Activated CD4-positive, alpha-beta T cell treated with anti-CD3 and anti-CD28 coated beads, Interleukin-2, Interleukin-6, amounts not matched to agents 100 ng/mL and 50 ng/mL, durations not matched to agents 16 hours and 8 hours (primary cell): Measurements from ENCODE around the gene RAB31.

Source experiments
- DNase-seq: peaks from one replicate; pipeline ENCODE4 v3.0.0-alpha.2; 2020

Gene RAB31

DNA sequence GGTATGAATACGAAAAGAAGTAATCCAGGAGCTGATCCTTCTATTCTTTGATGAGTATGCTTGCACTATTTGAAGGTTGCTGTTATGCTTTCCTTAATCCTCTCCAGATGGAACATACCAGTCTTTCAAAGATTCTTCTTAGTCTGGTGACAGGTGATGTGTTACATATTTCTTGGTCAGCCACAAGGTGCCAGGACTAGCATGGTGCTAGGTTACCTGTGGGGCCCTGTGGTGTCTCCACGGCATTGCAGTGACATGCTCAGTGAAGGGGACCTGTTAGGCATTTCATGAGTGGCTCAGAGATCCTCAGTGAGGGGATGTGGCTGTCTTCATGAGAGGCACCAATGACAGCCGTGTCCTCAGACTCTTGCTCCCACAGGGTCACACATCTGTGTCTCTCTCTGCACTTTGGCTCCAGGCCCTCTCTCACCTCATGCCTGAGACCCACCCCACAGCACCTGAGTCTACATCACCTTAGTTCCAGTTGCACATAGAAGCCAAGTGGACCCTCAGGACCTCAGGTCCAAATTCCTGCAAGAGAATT is 13.1 kb upstream of the RAB31 start:
- DNase-seq = no peak

- no peak for DNase-seq
These were observed 12.5 kb upstream of the RAB31 start for GRCh38 chr18:9695605-9696004.

DNA sequence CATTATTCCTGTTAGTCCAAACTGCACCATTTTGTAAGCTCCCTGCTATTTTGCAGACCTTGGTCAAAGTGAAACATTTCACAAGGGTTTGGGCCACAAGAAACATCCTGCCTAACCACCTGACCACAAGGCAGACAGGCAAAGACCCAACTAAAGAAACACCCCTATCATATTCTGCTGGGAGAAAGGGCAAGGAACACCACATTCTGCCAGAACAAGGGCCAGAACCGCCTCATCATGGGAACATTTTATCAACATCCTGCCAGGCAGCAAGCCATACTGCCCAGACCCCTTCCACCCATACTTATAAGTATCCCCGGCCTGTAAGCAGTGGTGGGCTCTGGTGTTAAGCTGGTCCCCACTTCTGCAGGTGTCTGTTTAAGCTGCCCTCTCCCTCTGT is 12.0 kb upstream of the RAB31 start:
- no peak for DNase-seq

- no peak for DNase-seq
These were observed 11.4 kb upstream of the RAB31 start for GRCh38 chr18:9696701-9697100.

DNA sequence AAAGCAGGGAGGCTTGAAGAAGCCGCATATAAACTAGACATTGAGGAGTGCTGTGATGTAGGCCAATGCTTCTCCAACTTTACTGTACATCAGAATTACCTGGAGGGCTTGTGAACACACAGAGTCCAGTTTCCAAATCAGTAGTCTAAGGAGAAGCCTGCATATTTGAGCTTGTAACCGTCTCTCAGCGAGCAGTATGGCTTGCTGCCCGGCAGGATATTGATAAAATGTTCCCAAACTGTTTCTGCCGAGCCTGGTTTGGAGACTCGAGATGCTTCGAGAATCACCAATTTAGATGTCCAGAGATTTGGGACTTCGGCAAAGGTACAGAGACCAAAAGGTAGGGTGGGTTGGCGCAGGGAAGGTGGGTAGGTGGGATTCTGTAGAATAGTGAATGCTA is 11.0 kb upstream of the RAB31 start:
- DNase-seq = no peak

GRCh38 chr18:9698497-9698896 is 9.6 kb upstream of the RAB31 start:
- DNase-seq = no peak

DNA sequence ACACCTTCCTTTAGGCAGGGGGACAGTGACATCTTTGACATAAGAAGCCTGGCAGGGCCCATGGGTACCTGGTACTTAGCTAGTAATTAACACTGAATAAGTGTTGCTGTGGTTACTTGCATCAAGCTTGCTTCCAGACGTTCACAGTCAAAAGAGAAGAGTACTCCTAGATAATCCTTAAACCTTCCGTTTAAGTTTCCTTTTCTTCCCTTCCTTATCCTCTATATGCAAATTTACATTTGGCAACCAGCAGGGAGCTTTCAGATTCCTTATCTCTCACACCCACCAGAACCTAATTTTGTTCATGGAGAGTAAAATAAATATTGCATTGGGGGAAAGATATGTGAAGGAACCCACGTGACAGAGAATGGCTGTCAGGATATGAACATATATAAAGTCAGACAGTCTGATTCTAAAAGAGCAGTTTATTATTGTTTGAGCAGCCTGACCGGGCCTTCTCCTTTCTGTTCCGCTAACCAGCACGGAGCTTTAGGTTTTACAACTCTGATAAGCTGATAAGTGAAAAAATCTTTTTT is 7.8 kb upstream of the RAB31 start:
- no peak for DNase-seq

DNA sequence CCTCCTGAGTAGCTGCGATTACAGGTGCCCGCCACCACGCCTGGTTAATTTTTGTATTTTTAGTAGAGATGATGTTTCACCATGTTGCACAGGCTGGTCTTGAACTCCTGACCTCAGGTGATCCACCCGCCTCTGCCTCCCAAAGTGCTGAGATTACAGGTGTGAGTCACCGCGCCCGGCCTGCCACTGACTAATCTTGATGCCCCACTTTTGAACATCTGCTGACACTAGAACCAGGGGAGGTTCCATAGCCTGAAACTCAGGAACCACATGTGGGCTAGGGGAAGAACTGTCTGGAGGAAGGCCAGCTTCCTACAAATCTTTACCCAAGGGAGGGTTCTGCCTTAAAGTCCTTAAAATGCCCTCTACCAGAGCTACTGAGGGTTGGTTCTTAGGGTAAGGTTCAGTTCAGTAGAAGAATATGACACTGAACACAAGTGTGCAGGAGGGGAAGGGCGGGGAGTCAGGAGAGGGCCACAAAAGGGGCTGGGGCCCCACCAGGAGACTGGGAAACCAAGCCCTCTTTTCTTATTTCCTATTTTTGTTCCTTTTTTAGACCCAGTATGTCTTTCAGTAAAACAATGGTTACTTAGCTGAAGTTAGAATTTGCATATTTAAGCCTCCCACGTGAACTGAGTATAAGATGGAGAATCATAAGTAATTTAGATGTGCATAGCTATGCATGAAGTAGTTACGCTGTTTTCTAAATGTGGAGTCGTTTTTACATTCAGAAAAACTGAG is 6.3 kb upstream of the RAB31 start:
- DNase-seq = peak; percentile 19

DNA sequence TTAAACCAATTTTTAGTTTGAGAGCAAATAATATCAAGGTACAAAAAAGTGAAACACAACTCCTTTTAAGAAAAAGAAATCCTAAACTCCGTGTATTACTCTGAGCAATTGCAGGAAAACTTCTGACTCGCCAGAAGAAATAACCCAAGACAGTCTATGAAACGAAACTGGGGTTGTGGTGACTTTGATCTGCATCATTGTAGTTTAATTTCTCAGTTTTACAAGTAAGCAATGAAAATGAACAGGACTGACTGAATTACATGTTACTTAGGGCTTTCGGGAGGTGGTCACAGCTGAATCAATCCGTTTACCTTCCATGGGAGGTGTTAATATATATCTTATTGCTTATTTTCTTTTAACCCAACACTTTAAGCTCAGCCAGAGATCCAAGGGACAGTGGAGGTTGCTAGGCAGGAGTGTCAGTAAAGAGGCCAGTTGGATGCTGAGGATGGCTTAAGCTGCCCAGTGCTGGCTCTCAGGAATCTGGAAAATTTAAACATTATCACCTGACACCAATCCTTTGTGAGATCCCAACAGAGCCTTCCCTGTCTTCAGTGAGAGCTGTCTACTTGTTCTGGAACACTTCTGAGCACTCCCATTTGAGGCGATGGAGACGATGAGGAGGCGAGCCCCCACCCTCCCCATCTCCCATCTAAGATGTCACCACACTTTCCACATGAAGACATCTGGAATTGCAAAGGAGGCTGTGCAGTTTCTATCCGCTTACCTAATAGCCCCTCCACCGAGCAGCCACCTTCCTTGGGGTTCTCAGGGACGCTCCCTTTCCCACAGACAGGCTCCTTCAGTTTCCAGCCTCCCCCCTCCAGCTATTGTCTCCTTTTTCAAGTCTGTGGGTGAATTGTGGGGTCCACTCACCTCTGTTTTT is 3.6 kb upstream of the RAB31 start:
- DNase-seq = peak; percentile 51

DNA sequence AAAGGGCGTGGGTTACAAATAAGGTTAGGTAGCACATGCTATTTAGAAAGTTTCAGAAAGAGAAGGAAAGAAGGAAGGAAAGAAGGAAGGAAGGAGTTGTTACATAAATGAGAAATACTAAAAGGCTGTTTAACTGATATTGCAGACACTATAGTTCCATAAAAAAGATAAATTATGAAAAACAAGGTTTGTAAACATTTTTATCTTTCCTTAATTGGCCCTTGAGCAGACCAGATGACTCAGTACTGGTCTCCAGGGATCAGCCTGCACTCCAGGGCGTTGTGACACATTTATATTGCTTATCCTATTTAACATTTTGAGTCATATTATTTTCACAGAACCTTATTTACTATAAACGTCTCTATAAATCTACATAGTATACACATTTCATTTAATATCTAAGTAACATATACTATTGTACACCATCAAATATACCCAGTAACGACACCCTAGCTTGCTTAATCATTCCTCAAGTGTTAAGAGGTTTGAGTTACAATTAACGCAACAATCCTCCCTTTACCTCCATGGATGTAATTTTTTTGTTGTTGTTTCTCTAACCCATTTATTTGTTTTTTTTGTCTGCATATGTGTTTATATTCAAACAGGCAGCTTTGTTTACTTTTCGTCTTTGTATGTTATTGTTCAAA is 2.8 kb upstream of the RAB31 start:
- DNase-seq = no peak

DNA sequence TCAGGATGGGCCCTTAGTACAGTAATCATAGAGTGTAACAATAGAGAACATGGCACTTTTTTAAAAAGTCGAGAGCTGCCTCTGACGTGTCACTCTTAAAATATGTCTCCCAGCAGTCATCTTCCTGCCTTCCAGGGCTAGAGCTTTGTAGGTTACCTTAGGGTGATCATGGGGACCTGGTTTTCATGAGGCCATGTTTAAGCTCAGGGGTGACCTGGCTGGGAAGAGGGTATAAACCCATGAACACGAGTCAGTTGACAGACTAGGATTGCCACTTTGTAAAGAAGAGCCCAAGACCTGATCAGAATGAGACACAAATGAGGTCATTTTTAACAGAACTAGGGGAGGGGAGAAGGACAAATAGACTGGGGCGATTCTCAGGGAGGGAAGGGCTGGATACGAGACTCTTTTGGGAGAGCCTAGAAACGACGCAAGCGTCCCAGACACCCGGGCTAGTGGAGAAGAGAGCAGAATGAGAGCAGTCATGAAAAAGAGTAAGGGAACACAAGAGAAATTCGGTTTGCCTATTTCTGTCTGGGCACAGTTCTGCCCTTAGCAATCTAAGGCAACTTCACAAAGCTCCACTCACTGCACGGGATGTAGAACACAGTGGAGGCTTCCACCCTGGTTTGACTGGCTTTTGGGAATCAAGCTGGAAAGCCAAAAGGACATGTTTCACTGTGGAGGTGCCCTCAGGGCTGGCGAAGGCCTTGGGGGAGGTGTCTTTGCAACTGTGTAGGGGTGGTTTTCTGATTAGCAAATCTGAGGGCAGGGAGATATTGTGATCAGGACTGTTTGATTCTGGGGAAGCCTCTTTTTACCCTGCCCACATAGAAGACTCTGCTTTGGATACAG is 1.8 kb upstream of the RAB31 start:
- no peak for DNase-seq

DNA sequence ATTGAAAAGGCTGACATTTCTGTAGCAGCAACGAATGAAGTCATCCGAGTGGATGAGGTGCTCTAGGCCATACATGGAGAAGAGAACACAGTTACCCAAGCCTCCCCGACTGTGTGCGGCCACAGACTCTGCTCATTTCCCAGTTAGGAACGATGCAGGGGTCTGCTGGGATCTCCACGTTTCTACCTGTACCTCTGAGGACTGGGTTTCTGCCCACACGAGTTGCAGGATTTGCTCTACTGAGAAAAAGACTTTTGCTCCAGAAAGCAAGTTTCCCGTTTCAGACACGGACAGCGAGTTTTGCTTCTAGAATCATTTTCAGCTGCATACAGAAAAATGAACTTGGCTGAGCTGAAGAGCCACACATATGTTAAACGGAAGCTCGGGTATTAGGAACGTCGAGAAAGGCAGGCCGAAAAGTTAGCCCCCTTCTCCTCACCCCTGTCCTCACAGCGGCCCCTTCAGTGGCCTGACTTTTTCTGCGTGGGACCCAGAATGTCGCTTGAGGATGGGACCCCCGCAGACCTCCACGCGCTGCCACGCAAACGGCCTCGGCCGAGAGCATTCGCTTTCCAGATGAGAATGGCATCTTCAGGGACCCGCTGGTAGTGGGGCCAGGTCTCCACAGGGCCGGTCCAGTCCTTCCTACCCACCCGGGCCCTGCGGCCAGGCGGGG is 582 bp upstream of the RAB31 start:
- DNase-seq = no peak

DNA sequence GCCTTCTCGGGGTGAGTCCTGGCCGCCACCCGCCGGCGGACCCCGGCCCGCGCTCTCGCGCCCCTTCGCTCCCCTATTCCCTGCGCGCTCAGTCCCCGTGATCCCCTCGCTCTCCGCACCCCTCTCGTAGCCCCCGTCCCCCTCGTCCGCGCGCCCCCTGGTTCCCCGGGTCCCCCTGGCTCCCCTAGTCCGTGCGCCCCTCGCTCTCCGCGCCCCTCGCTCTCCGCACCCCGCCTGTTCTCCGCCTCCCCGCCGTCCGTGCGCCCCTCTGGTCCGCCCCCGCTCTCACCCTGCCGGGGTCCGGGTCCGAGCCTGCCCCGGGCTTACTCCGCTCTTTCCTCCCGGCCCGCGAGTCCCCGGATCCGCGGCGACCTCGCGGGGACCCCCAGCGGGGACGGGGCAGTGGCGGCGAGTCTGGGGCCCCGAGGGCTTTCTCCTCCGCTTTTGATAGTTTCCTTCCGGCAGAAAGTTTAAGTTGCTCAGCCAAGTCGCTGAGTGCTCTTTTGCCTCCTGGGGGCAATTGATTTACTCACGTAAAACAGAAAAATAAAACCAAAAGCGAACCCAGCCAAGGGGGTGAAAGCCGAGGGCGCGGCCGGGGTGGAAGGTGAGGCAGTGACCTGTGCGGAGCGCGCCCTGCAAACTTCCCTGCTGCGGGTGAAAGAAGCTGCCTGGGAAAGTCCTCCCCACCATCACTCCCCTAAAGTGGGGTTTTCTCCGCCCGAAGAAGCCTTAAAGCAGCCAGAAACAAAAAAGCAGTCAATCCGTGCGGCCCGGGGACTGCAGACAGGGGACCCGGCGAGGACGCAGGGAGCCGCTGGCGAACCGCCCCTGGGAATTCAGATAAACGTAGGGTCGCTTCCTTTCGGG is 568 bp downstream of the RAB31 start:
- peak; percentile 36 for DNase-seq

- DNase-seq = no peak
These were observed 1.3 kb downstream of the RAB31 start for GRCh38 chr18:9709304-9709877.

GRCh38 chr18:9710037-9710436 is 1.9 kb downstream of the RAB31 start:
- no peak for DNase-seq

GRCh38 chr18:9711361-9712129 is 3.4 kb downstream of the RAB31 start:
- DNase-seq = peak; percentile 77

DNA sequence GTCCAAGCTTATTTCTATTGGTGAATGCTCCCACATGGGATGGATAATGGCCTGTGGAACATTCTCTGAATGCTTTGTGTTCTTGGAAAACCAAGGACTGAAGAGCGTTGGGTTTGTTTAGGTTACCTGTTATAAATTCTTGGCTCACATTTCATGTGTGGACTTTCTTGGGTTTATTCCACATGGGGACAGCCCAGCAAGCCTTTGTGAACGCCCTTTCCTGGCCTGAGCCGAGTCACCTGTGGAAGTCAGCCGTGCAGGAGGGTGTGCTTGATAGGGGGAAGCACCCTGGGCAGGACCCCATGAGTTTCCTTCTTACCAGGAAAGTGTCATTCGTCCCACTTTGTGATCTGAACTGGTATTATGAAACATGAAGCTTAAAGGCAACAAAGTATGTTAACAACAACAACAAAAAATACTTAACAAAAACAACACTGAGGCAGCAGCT is 4.1 kb downstream of the RAB31 start:
- no peak for DNase-seq

DNA sequence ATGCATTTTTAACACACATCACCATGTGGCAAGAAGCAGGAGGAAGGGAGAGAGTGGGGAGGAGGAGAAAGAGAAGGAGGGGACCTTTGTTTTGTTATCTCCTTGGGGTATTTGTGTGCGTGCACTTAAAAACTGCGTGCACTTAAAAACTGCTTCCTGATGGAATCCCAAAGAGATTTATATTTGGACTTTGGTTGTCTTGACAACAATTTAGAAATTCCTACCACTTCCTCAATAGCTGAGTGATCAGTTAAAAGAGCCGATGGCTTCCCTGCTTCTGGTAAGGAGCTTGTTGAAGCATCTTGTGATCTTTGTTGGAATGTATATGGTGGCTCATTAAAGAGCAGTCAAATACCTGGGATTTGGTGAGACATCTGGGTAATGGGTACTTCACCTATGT is 4.5 kb downstream of the RAB31 start:
- no peak for DNase-seq
